Measurements from ENCODE around the gene TICAM1.
"Not testable (repeated sequence)": the region's sequence is repeated elsewhere in the genome, so short reads cannot be mapped to it uniquely, and the experiment has no call there.

TICAM1 gene

DNA sequence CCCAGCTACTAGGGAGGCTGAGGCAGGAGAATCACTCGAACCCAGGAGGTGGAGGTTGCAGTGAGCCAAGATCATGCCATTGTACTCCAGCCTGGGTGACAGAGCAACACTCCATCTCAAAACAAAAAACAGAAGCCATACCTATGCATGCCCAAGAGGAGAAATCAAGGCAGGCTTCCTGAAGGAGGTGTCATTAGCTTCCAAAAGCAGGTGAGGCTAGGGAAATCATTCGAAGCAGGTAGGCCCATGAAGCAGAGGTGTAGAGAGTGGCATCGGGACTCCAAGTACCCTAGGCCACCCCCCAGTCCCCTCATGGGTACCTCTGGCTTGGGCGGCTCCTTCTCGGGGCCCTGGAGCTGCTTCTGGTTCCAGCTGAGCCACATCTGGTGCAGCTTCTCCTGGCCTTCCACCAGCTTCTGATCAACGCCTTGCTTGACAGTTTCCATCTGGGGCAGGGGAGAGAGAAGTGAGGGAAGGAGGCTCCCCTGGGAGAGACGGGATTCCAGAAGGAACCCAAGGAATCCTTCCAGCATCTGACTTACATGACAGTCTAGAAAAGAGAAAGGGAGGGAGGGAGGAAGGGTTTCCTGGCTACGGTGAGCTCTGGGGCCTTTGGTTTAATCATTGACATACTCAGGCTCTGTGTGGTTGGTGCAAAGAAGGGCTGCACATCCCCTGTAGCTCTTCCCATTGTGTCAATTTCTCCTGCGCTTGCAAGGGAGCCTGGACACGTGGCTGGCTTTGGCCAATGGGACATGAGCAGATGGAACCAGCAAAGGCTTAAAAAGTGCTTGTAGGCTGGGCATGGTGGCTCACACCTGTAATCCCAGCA lies 13.1 kb upstream of the TICAM1 start:
- DNase-seq (ENCODE audit: low read depth in 2 of 2), result no peak

DNA sequence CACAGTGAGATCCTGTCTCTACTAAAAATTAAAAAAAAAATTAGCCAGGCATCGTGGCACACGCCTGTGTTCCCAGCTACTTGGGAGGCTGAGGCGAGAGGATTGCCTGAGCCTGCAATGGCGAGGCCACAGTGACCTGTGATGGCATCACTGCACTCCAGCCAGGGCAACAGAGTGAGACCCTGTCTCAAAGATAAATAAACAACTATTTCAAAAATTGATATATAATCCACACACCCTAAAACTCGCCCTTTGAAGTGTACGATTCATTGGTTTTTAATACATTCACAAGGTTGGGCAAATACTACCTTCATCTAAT lies 12.1 kb upstream of the TICAM1 start:
- DNase-seq (ENCODE audit: low read depth in 2 of 2), result no peak

DNA sequence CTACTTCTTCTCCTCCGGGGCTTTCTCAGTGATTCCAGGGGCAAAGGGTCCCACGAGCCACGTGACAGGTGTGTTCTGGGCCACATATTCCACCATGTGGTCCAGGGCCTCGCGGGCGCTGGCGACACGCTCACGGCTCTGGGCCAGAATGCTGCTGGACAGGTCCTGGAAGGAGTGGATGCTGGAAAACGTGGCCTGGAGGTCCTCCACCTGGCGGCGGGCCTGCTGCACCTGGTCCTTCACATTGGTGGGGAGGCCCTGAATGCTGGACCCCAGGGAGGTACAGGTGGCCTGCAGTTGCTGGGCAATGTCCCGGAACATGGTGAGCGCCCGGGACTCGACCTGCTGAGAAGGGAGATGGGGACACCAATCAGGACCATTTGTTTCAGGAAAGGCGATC lies 7.7 kb upstream of the TICAM1 start:
- DNase-seq (ENCODE audit: low read depth in 2 of 2), result no peak

GRCh38 chr19:4832776-4833175 lies 1.3 kb upstream of the TICAM1 start:
- no peak for DNase-seq (ENCODE audit: low read depth in 2 of 2)

- DNase-seq (ENCODE audit: low read depth in 2 of 2), result not testable (repeated sequence)
Measured at GRCh38 chr19:4831979-4832340, 448 bp upstream of the TICAM1 start.

DNA sequence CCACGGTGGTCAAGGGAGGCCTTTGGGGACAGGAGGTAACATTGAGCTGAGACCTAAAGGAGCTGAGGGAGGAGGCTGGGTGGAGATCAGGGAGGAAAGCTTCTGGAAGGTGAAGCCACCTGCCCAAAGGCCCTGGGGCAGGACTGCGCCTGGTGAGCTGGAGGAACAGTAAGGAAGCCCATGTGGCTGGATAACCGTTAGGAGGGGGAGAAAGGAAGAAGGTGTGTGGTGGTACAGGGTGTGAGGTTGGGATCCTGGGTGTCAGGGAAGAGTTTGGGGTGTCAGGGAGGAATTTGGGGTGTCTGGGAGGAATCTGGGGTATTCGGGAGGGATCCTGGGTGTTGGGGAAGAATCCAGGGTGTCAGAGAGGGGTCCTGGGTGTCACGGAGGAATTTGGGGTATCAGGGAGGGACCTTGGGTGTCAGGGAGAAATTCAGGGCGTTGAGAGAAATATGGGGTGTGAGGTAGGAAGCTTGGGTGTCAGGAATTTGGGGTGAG lies 695 bp downstream of the TICAM1 start:
- DNase-seq (ENCODE audit: low read depth in 2 of 2), result no peak

DNA sequence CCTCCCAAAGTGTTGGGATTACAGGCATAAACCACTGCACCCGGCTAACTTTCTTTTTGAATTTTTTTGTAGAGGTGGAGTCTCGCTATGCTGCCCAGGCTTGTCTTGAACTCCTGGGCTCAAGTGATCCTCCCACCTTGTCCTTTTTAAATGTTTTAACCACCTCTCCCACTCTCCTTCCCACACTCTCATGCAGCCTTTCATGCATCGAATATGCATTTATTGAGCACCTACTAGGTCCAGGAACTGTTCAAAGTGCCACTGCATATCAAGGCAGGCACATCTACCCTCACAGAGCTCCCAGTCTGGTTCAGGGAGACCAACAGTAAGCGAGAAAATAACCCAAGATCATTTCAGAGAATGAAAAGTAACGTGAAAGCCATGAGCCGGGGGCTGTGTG lies 1.2 kb downstream of the TICAM1 start:
- no peak for DNase-seq (ENCODE audit: low read depth in 2 of 2)

GRCh38 chr19:4829001-4829712 lies 2.4 kb downstream of the TICAM1 start:
- no peak for DNase-seq (ENCODE audit: low read depth in 2 of 2)

DNA sequence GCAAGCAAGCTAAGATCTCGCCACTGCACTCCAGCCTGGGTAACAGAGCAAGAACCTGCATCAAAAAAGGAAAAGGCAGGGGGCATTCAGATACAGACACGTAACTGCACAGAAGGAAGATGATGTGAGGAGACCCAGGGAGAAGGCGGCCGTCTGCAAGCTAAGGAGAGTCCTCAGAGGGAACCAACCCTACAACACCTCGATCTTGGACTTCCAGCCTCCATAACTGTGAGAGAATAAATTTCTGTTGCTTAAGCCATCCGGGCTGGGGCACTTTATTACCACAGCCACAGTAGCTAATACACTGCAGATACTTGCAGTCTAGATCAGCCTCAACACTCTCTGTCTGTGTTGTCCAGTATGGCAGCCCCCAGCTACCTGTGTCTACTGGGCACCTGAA lies 7.9 kb downstream of the TICAM1 start:
- no peak for DNase-seq (ENCODE audit: low read depth in 2 of 2)

DNA sequence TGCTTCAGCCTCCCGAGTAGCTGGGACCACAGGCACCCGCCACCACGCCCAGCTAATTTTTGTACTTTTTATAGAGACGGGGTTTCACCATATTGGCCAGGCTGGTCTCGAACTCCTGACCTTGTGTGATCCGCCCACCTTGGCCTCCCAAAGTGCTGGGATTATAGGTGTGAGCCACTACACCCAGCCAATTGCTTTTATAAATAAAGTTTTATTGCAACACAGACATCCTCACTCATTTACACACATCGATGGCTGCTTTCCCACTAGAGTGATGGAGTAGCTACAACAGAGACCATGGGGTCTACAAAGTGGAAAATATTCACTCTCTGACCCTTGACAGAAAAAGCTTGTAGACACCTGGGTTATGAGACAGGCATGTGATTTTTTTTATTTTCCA lies 9.2 kb downstream of the TICAM1 start:
- DNase-seq (ENCODE audit: low read depth in 2 of 2), result not testable (repeated sequence)

DNA sequence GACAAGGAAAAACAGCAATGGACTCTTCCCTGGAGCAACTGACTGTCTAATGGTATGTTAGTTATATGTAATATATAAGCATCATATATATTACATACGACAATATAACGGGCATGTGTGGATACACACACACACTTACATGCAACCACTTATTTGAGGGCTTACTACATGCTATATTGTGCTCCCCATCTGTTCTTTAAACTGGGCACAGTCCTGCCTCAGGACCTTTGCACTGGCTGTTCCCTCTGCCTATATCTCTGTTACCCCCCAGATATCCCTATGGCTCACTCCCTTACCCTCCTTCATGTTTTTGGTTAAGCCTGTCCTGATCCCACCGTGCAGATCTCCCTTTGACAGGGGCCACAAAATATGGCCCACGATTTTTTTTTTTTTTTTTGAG lies 10.2 kb downstream of the TICAM1 start:
- no peak for DNase-seq (ENCODE audit: low read depth in 2 of 2)

GRCh38 chr19:4817467-4818277 lies 13.8 kb downstream of the TICAM1 start:
- no peak for DNase-seq (ENCODE audit: low read depth in 2 of 2)

DNA sequence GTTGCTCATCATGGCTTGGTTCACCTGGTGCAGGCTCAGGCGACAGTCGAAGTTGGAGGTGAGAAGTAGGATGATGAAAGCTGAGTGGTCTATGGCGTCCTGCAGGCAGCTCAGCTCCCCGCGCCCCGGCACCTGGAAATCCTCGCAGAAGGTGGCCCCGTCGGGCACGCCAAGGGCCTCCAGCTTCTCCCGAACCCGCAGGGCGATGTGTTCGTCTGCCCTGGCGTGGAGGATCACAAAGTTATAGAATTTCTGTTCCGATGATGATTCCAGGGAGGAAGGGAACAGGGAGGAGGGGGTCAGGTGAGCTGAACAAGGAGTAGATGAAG lies 14.6 kb downstream of the TICAM1 start:
- no peak for DNase-seq (ENCODE audit: low read depth in 2 of 2)

DNA sequence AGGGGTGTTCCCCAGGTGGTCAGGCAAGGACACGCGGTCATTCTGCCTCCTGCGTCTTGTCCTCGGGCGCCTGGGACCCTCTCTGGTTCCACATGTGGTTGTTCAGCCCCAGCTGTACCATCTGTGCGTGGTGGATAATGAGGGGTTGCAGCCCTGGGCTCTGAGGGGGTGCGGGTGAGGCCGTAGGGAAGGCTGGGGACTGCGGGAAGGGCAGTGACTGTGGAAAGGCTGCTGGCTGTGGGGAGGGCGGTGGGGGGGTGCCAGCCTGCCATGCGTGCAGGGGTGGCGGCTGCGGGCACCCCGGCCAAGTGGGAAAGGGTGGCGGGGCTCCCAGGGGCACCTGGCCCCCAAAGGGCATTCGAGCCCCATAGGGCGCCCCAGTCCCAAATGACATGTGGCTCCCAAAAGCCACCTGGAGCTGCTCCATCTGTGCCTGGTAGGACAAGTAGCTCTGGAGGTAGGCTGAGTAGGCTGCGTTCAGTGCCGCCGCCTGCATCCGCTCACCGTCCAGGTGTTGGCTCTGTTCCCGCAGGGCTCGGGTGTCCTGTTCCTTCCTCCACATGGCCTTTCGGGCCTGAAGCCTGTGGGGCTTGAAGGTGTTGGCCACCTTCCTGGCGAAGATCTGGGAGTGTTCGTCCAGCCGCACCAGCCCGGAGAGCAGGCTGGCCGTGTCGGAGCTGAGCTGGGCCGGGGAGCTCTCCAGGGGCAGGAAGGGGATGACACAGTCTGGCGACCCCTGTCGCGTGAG lies 15.1 kb downstream of the TICAM1 start:
- DNase-seq (ENCODE audit: low read depth in 2 of 2), result no peak

GRCh38 chr19:4815426-4816201 lies 15.9 kb downstream of the TICAM1 start:
- DNase-seq (ENCODE audit: low read depth in 2 of 2), result peak; percentile 43 to 51

DNA sequence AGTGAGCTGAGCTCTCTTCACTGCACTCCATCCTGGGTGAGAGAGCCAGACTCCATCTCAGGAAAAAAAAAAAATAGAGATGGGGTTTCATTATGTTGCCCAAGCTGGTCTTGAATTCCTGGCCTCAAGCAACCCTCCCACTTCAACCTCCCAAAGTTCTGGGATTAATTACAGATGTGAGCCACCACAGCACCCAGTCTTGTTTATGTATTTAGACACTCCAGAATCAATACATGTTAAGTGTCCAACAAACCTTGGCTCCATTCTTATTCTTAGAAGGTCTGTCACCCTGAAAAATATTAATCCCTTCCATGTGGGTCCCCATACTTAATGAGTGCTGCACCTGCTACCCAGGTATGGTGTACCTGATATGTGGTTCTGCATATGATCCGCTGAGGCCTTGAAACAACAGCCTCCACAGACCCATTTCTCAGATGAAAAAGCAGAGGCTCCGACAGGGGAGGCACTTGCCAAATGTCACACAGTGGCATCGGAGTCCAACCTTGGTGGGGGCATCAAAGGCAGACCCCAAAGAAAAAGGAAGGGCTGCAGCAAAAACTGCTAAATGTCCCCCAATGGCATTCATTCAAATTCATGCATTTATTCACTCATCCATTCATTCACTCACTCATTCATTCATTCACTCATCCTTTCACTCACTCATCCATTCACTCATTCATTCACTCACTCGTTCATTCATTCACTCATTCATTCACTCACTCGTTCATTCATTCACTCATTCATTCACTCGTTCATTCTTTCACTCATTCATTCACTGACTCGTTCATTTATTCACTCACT lies 16.7 kb downstream of the TICAM1 start:
- no peak for DNase-seq (ENCODE audit: low read depth in 2 of 2)

- DNase-seq (ENCODE audit: low read depth in 2 of 2), result peak; percentile 69 to 79
Measured at GRCh38 chr19:4811328-4812131, 20.0 kb downstream of the TICAM1 start.

GRCh38 chr19:4807188-4807587 lies 24.3 kb downstream of the TICAM1 start:
- DNase-seq (ENCODE audit: low read depth in 2 of 2), result no peak

GRCh38 chr19:4806384-4806783 lies 25.1 kb downstream of the TICAM1 start:
- DNase-seq (ENCODE audit: low read depth in 2 of 2), result no peak
